ENCODE results near the gene CA12. TPM values are rescaled to one million over a fixed set of nuclear protein-coding genes. Genes with fewer than 3 reads are reported as not detected.
A peak's percentile ranks its signal among the peaks of the same experiment; 100 is the strongest.

Gene CA12
- total RNA-seq, 2 experiments from 2014 or later: 0.58 TPM; not detected in 1

DNA sequence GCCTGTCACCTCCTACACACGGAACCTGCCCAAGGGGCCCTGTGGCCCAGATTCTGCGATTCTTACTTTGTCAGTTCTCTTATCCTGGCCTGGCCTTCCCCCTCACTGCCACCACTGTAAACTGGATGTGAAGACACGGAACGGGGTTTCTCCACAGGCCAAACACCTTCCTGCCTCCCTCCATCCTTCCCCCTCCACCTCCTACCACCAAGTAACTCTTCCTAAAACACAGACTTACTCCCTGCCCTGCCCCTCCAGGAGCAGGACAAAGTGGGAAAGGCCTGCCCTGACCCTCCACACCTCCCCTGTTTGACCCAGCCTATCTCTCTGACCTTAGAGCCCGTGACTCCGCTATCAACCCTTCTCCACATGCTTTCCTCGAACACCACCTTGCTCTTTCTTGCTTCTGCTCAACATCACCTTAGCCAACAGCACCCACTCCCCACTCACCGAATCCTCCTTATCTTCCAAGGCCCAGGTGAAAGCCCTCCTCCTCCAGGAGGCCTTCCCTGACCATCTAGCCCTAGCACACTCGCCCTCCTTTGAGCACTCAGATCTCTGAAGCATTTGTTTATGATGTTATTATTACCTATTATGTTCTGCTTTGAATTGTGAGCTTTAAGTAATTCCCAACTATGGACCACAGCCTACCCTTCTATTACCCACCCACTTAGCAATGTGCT, 7.6 kb downstream of the CA12 start:
- intact Hi-C loops (cut with micrococcal nuclease): no loop called here
- TF ChIP-seq, protein P1, sequence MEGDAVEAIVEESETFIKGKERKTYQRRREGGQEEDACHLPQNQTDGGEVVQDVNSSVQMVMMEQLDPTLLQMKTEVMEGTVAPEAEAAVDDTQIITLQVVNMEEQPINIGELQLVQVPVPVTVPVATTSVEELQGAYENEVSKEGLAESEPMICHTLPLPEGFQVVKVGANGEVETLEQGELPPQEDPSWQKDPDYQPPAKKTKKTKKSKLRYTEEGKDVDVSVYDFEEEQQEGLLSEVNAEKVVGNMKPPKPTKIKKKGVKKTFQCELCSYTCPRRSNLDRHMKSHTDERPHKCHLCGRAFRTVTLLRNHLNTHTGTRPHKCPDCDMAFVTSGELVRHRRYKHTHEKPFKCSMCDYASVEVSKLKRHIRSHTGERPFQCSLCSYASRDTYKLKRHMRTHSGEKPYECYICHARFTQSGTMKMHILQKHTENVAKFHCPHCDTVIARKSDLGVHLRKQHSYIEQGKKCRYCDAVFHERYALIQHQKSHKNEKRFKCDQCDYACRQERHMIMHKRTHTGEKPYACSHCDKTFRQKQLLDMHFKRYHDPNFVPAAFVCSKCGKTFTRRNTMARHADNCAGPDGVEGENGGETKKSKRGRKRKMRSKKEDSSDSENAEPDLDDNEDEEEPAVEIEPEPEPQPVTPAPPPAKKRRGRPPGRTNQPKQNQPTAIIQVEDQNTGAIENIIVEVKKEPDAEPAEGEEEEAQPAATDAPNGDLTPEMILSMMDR (IDR thresholded peaks at IDR 0.05): no peak
- H3K27ac Mint-ChIP-seq: no peak overlapping the region
- POLR2A ChIA-PET: no interaction called here
- H3K4me3 Mint-ChIP-seq: no peak overlapping the region
- ATAC-seq: no peak
- H3K9me3 Mint-ChIP-seq: no peaks in the 10 kb centered on the region
- DNase-seq: no peak
- CTCF ChIA-PET: no interaction called here
- peaks cover 38% of the 10 kb centered on the region for H3K4me1 Mint-ChIP-seq (ENCODE audit: low read depth)
- no peaks in the 10 kb centered on the region for H3K36me3 Mint-ChIP-seq (ENCODE audit: low read depth)
- peaks cover 13% of the 10 kb centered on the region for H3K27me3 Mint-ChIP-seq

GRCh38 chr15:63373330-63373729, 8.3 kb downstream of the CA12 start:
- intact Hi-C loops (cut with micrococcal nuclease): no loop called here
- ATAC-seq: no peak
- peaks cover 38% of the 10 kb centered on the region for H3K4me1 Mint-ChIP-seq (ENCODE audit: low read depth)
- POLR2A ChIA-PET: interaction anchor here (1.5 kb wide), 1 partner anchor 9 kb away, joined by 3 read pairs; the partner anchor contains the start of gene CA12
- peaks cover 8% of the 10 kb centered on the region for H3K27me3 Mint-ChIP-seq
- TF ChIP-seq, protein P1 (IDR thresholded peaks at IDR 0.05): no peak
- H3K36me3 Mint-ChIP-seq (ENCODE audit: low read depth): no peaks in the 10 kb centered on the region
- no peak for DNase-seq
- no peak overlapping the region for H3K4me3 Mint-ChIP-seq
- CTCF ChIA-PET: no interaction called here
- no peaks in the 10 kb centered on the region for H3K9me3 Mint-ChIP-seq
- no peak overlapping the region for H3K27ac Mint-ChIP-seq

GRCh38 chr15:63372753-63373152, 8.9 kb downstream of the CA12 start:
- DNase-seq (no peak), ATAC-seq (no peak)
- POLR2A ChIA-PET: interaction anchor here (1.5 kb wide), 1 partner anchor 9 kb away, joined by 3 read pairs; the partner anchor contains the start of gene CA12
- Mint-ChIP-seq H3K27me3 (peaks cover 7% of the 10 kb centered on the region), H3K4me3 (no peak overlapping the region), H3K4me1 (ENCODE audit: low read depth) (peaks cover 38% of the 10 kb centered on the region), H3K27ac (no peak overlapping the region), H3K9me3 (no peaks in the 10 kb centered on the region), H3K36me3 (ENCODE audit: low read depth) (no peaks in the 10 kb centered on the region)
- intact Hi-C loops (cut with micrococcal nuclease): no loop called here
- TF ChIP-seq, protein P1 (IDR thresholded peaks at IDR 0.05): no peak
- CTCF ChIA-PET: no interaction called here

- TF ChIP-seq, protein P1 (IDR thresholded peaks at IDR 0.05): no peak
- Mint-ChIP-seq H3K27ac (no peak overlapping the region), H3K4me3 (no peak overlapping the region), H3K9me3 (no peaks in the 10 kb centered on the region), H3K36me3 (ENCODE audit: low read depth) (no peaks in the 10 kb centered on the region), H3K4me1 (ENCODE audit: low read depth) (peaks cover 38% of the 10 kb centered on the region), H3K27me3 (peaks cover 5% of the 10 kb centered on the region)
- ChIA-PET CTCF (interaction anchor here (1.3 kb wide), 1 partner anchor 84 kb away, joined by 3 read pairs; no protein-coding TSS in a partner anchor), POLR2A (interaction anchor here (0.6 to 1.5 kb wide), 2 partner anchors 10 to 199 kb away, joined by 3 read pairs; partner anchors contain the start of gene CA12)
- DNase-seq (peak; percentile 51), ATAC-seq (peak; percentile 70)
- intact Hi-C loops (cut with micrococcal nuclease): no loop called here
Observed at GRCh38 chr15:63372018-63372705, 9.5 kb downstream of the CA12 start.
